CD4-positive, alpha-beta T cell treated with Interferon alpha-2 for 1 hour (primary cell): ENCODE measurements around the gene AKAP10.
"Not testable (repeated sequence)": the region's sequence is repeated elsewhere in the genome, so short reads cannot be mapped to it uniquely, and the experiment has no call there.

Experiments used
- DNase-seq, 2 donors: peaks; one replicate each; pipeline ENCODE4 v3.0.0-alpha.2; 2020 to 2022

The AKAP10 gene

DNA sequence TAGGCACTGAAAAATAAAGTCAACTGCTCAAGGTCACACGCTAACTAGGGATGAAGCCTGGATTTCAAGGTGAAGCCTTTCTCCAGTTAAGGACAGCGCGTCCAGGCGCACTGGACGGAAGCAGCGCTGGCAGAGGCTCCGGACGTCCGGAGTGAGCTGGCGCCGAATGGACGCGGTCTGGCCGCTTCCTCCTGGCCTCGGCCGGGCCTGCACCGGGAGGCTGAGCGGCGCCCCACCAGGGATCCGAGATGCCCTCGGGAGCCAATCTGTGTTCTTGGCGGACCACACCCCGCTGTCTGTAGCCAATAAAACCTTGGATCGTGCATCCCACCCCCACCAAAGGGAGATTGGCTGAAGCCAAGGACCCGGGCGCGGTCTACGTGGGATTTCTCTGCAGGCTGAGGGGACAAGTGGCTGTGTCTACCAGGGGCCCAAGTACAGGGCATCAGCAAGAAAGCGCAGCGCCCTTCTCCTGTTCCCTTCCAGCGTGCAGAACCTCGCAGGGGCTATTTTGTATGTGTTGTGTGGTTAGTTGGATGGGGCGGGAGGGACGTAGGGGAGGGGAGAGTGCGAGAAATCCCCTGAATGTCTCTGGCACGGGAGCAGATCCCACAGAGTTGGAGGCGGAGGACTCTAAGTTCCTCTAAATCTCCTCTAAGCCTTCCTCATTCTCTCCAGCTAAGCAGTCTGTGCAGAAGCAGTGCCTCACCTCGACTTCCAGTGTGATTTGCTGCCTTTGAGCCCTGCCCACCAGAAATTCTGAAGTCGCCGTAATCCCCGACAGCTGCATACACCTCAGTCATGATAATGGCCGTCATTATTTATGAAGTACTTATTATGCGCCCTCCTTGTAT, 2.5 kb upstream of the AKAP10 start:
- peak in 1 of 2 donors; percentile 4 for DNase-seq

- DNase-seq = no peak
These were observed 1.2 kb upstream of the AKAP10 start for GRCh38 chr17:19978805-19979211.

DNA sequence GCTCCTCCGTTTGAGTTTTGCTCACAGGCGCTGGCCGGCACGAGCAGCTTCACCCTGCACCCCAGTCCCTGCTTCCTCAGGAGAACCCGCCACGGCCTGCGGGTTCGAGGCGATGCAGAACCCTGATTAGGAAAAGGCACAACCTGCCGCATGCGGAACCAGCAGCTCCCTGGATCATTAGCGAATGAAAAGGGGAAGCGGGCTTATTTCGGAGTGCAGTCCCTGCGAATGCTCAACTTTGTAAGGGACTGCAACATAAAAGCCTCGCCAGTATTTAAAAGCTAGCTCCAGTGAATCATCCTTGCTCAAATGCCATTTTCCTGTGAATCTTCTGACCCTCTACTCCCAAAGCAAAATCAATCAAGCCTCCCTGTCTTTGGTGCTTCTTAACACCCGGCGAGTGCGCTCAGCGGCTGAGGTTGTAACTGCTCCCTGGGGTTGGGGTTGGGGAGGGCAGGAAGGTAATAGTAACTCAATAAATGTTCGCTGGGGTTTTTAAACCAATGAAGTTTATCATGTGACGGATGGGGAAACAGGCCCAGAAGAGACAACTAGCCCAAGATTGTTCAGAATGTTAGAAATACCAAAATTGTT, 678 bp upstream of the AKAP10 start:
- DNase-seq = peak; percentile 23 to 36

- DNase-seq = no peak
These were observed 2.0 kb downstream of the AKAP10 start for GRCh38 chr17:19975601-19976000.

DNA sequence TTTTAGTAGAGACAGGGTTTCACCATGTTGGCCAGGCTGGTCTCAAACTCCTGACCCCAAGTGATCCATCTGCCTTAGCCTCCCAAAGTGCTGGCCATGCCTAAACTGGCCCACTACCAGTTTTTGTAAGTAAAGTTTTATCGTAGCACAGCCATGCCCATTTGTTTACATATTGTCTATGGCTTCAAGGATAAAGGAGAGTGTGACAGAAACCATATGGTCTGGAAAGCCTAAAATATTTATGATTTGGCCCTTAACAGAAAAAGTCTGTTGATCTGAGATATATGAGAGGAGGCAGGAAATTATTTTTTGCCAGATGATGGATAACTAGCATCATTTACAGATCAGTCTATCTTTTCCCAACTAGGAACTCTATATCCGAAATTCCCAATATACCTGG, 4.5 kb downstream of the AKAP10 start:
- no peak for DNase-seq

GRCh38 chr17:19962954-19963353, 14.7 kb downstream of the AKAP10 start:
- not testable (repeated sequence) for DNase-seq

GRCh38 chr17:19958023-19958422, 19.6 kb downstream of the AKAP10 start:
- DNase-seq = no peak

DNA sequence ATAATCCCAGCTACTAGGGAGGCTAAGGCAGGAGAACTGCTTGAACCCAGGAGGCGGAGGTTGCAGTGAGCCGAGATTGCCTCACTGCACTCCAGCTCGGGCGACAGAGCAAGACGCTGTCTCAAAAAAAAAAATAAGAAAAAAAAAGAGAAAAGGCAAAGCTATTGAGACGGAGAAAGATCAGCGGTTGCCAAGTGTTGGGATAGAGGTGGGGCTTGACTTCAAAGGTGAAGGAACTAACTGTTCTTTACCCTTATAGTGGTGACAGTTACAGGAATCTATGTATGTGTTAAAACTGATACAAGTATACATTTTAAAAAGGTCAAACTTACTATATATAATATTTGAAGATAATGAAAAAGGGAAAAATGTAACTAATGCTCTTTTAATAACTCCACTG, 22.5 kb downstream of the AKAP10 start:
- DNase-seq = no peak

GRCh38 chr17:19951411-19951810, 26.2 kb downstream of the AKAP10 start:
- DNase-seq = not testable (repeated sequence)

DNA sequence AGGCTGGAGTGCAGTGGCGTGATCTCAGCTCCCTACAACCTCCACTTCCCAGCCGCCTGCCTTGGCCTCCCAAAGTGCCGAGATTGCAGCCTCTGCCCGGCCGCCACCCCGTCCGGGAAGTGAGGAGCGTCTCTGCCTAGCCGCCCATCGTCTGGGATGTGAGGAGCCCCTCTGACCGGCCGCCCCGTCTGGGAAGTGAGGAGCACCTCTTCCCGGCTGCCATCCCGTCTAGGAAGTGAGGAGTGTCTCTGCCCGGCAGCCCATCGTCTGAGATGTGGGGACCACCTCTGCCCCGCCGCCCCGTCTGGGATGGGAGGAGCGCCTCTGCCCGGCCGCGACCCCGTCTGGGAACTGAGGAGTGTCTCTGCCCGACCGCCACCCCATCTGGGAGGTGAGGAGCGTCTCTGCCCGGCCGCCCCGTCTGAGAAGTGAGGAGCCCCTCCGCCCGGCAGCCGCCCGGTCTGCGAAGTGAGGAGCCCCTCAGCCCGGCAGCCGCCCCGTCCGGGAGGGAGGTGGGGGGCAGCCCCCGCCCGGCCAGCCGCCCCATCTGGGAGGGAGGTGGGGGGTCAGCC, 26.9 kb downstream of the AKAP10 start:
- not testable (repeated sequence) for DNase-seq

DNA sequence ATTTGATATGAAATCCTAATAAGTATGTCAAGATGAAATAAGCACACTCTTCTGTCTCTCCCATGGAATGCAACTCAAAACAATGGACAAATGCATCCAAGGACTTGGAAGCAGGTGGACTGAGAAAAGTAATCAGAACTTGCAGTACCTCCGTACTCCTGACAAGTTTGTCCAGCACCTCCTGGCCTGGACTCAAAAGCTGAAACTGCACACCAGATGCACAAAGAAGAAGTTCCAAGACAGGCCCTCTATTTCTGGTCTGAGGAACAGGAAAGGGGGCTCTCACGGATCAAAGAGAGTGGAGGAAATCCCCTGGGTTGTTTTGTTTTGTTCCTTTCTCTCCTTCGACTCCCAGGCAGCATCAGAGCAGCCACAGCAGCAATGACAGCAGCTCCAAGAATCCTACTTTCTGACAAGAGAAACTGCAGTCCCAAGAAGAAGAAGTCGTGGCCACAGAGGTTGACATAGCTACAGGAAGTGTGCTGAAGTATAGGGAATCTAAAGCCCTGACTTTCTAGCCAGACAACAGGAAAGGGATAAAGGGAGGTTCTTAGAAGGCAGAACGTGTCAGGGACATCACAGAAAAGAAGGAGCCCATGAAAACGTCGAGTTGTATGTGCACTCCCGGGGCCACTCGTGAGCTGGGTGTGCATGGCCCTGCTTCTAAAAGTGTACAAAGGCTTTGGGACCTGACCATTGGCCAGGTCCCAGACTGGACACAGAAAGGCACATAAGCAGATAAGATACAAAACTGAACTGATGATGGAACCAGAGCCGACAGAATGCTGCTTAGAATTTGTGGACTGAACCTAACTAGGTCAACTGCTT, 29.3 kb downstream of the AKAP10 start:
- no peak for DNase-seq

DNA sequence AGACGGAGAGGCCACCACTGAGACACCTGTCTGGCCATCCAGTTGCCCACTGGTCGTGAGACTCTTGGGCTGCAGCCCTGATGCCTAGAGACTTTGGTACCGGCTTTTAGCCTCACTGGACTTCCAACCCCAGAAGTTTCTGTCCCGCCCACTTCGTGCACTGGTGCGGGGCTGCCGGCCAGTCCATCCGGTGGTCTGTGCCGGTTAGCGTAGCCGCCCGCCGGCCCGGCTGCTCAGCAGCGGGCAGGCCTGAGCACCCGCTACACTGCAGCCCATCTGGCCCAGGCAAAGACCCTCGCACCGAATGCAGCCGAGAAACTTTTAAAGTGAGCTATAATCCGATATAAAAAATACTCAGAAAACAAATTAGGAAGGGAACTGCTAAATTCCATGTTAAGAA, 30.7 kb downstream of the AKAP10 start:
- no peak for DNase-seq

DNA sequence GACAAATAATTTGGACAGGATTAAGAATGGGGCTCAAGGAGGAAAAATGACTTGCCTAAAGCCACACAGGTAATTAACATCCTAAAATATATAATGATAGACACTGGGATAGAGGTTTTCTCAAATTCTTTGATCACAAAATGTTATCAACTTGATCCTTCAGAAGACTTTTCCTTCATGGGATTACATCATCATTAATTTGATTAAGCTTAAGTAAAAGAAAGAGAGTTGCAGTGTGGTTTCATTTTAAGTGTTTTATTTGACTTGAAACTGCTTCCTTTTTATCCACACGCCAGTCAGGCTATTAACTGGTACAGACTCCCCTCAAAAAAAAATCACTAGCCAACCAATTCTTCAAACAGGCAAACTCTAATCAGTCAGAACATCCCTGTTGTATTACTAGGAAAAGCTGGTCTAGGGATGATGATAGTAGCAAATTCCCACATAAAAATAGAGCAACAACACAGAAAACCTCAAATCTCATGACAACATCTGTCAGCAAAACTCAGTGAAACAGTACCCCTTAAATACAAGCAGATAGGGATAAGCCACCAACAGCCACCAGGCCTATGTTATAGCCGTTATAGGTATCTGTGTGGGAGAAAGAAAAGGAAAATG, 32.5 kb downstream of the AKAP10 start:
- DNase-seq = no peak

DNA sequence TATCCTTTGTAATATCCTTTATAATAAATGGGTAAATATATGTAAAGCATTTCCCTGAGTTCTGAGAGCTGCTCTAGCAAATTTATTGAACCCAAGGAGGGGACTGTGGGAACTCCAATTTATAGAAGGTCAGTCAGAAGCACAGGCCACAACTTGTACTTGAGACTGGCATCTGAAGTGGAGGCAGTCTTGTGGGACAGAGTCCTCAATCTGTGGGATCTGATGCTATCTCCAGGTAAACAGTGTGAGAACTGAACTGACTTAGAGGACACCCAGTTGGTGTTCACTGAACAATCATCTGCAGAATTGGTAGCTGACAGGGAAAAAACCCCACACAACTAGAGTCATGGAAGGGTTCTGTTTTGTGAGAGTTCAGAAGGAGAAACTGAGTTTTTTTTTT, 34.0 kb downstream of the AKAP10 start:
- DNase-seq = no peak

GRCh38 chr17:19943026-19943425, 34.6 kb downstream of the AKAP10 start:
- DNase-seq = no peak

GRCh38 chr17:19940722-19941464, 36.7 kb downstream of the AKAP10 start:
- no peak for DNase-seq

DNA sequence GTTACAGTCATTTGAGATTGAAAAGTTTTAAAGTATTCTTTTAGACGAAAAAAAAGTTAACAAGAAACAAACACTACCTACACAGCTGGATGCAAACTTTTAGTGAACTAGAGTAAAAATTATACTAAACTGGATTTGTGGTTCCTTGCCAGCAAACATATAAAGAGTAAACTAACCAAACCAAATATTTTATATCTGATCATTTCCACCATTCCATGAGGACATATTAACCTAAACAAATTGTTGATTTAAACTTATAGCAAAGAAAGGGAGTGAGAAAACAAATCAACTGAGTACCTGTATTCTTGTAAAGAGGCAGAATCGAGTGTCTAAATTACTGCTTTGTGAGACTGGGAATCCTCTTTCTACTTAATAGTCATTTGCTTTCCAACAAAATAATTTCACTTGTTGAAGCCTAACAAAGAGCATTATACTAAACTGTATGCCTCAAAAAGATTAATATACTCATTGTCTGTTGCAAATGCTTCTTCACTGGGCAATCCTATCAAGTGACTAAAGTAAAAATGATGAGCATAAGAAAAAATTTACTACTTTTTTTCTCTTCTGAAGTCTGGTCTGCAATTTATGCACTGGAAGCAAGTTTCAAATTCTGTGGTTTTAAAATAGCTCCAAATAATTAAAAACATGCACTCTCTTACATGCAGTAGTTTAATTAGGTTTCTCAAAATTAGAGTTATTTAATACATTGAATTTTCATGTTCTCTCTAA, 37.5 kb downstream of the AKAP10 start:
- no peak for DNase-seq

- DNase-seq = no peak
These were observed 38.9 kb downstream of the AKAP10 start for GRCh38 chr17:19938736-19939135.

DNA sequence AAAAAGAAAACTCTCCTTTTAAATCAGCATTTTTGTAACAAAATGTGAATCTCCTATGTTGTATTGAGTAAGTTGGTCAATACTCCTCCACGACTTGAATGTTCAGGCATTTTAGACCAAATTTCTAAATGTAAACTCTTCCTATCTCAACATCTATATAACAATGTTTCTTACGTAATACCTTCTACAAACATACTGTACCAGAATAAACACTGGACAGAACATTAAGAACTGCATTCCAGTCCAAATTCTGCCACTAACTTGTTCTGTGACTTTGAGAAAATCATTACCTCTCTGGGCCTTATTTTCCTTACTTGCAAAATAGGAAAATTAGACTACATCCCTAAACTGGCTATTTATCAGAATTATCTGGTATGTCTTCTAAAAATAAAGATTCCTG, 40.1 kb downstream of the AKAP10 start:
- DNase-seq = no peak

DNA sequence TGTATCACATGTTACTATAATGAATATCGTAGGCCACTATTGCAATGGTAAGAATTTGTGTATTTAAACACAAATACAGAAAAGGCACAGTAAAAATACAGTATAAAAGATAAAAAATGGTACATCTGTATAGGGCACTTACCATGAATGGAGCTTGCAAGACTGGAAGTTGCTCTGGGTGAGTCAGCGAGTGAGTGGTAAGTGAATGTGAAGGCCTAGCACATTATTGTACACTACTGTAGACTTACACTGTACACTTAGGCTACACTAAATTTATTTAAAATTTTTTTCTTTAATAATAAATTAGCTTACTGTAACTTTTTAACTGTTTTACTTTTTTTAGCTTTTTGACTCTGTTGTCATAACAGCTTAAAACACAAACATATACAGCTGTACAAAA, 42.5 kb downstream of the AKAP10 start:
- DNase-seq = no peak

- DNase-seq = no peak
These were observed 44.0 kb downstream of the AKAP10 start for GRCh38 chr17:19933628-19934027.
